Smooth muscle cell (in vitro differentiated cells): ENCODE data around the gene CLN3. TPM values are rescaled to one million over a fixed set of nuclear protein-coding genes. Genes with fewer than 3 reads are reported as not detected.

ENCODE experiments used
- DNase-seq: peaks from one replicate; lab custom pipeline; 2025; ENCODE audit not compliant: unreplicated experiment; lab: John Stamatoyannopoulos, UW
- H2AFZ ChIP-seq: fragments of 200-600 bp; sonication (generic); 2 replicates; pipeline ENCODE4 v1.6.0; 2016; ENCODE audit warnings: antibody characterized with exemption, low read depth, mild to moderate bottlenecking
- H3F3A ChIP-seq: fragments of 200-600 bp; sonication (generic); 2 replicates; pipeline ENCODE4 v1.6.0; 2017; ENCODE audit warnings: antibody characterized with exemption, low read depth
- H3K27ac ChIP-seq: fragments of 200-600 bp; sonication (generic); 2 replicates; pipeline ENCODE4 v1.5.1; 2016; ENCODE audit warnings: low read depth, mild to moderate bottlenecking
- H3K27me3 ChIP-seq: fragments of 200-600 bp; sonication (generic); 2 replicates; pipeline ENCODE4 v1.6.1; 2016; ENCODE audit warnings: low read depth, mild to moderate bottlenecking
- H3K36me3 ChIP-seq: fragments of 200-600 bp; sonication (generic); 2 replicates; pipeline ENCODE4 v1.5.1; 2016; ENCODE audit warnings: low read depth
- H3K4me1 ChIP-seq: fragments of 200-600 bp; sonication (generic); 2 replicates; pipeline ENCODE4 v1.5.1; 2016; ENCODE audit warnings: low read depth
- H3K4me2 ChIP-seq: fragments of 200-600 bp; sonication (generic); 2 replicates; pipeline ENCODE4 v1.6.0; 2016; ENCODE audit warnings: mild to moderate bottlenecking
- H3K4me3 ChIP-seq: fragments of 200-600 bp; sonication (generic); 2 replicates; pipeline ENCODE4 v1.5.1; 2016; ENCODE audit warnings: mild to moderate bottlenecking
- H3K79me2 ChIP-seq: fragments of 200-600 bp; sonication (generic); 2 replicates; pipeline ENCODE4 v1.6.0; 2016; ENCODE audit warnings: low read depth, mild to moderate bottlenecking
- H3K9ac ChIP-seq: fragments of 200-600 bp; sonication (generic); 2 replicates; pipeline ENCODE4 v1.6.0; 2016; ENCODE audit warnings: low read depth
- H3K9me3 ChIP-seq: fragments of 200-600 bp; sonication (generic); replicated peaks from 2 replicates; pipeline ENCODE4 v1.5.1; 2016; ENCODE audit warnings: low read depth
- H4K20me1 ChIP-seq: fragments of 200-600 bp; sonication (generic); 2 replicates; pipeline ENCODE4 v1.6.0; 2016; ENCODE audit warnings: low read depth
- WGBS: methylation state at CpG from one replicate; pipeline ENCODE4 v1.1.7; 2016; ENCODE audit warnings: low lambda C conversion rate; 5-methylcytosine and 5-hydroxymethylcytosine counted together
- polyA plus RNA-seq: library from polyadenylated mRNA; unstranded; fragments of >200 nt; fragmentation: Nextera tagmentation; extraction: Ambion mirVana; gene quantifications from 2 replicates; pipeline ENCODE4 v1.2.1, GENCODE V29; 2016
- total RNA-seq: library from RNA; depleted of rRNA; stranded (reverse); fragments of >200 nt; gene quantifications from 2 replicates; pipeline ENCODE4 v1.2.3, GENCODE V29; 2014
- TF ChIP-seq, protein P1 (sequence below): fragments of 200-600 bp; sonication (generic); IDR thresholded peaks from 2 replicates; pipeline ENCODE4 v1.5.1; 2017; ENCODE audit warnings: borderline replicate concordance, mild to moderate bottlenecking, antibody characterized with exemption; ENCODE audit not compliant: insufficient read depth, poor library complexity, severe bottlenecking

CLN3 gene
- total and polyA plus RNA-seq, 2 experiments from 2014 or later = 10.5 to 19.6 TPM

DNA sequence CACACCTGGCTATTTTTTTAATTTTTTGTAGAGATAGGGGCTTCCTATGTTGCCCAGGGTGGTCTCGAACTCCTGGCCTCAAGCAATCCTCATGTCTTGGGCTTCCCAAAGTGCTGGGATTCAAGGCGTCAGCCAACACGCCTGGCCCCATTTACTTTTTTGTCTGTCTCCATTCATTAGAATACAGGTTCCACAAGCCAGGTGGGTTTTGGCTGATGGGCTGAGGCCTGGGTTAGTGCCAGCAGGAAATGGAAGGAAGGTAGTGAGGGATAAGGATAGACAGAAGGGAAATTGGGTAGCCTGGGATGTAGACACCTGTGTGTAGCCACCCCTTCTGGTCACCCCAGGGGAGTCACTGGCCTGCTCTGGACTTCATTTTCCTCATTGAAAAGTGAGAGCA, 19.2 kb upstream of the CLN3 start:
- Histone ChIP-seq H3K27ac (no peak overlapping the region), H3K4me1 (no peaks in the 10 kb centered on the region), H3K9ac (no peak overlapping the region), H3K4me3 (no peak overlapping the region), H2AFZ (no peak overlapping the region), H3F3A (no peaks in the 10 kb centered on the region), H3K36me3 (no peaks in the 10 kb centered on the region), H3K4me2 (no peak overlapping the region), H3K79me2 (no peaks in the 10 kb centered on the region), H3K27me3 (no peaks in the 10 kb centered on the region), H3K9me3 (no peaks in the 10 kb centered on the region), H4K20me1 (no peaks in the 10 kb centered on the region)
- TF ChIP-seq, protein P1, sequence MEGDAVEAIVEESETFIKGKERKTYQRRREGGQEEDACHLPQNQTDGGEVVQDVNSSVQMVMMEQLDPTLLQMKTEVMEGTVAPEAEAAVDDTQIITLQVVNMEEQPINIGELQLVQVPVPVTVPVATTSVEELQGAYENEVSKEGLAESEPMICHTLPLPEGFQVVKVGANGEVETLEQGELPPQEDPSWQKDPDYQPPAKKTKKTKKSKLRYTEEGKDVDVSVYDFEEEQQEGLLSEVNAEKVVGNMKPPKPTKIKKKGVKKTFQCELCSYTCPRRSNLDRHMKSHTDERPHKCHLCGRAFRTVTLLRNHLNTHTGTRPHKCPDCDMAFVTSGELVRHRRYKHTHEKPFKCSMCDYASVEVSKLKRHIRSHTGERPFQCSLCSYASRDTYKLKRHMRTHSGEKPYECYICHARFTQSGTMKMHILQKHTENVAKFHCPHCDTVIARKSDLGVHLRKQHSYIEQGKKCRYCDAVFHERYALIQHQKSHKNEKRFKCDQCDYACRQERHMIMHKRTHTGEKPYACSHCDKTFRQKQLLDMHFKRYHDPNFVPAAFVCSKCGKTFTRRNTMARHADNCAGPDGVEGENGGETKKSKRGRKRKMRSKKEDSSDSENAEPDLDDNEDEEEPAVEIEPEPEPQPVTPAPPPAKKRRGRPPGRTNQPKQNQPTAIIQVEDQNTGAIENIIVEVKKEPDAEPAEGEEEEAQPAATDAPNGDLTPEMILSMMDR = no peak
- WGBS = 87% methylated on average over 3 of the region's 3 CpGs
- no peak for DNase-seq

DNA sequence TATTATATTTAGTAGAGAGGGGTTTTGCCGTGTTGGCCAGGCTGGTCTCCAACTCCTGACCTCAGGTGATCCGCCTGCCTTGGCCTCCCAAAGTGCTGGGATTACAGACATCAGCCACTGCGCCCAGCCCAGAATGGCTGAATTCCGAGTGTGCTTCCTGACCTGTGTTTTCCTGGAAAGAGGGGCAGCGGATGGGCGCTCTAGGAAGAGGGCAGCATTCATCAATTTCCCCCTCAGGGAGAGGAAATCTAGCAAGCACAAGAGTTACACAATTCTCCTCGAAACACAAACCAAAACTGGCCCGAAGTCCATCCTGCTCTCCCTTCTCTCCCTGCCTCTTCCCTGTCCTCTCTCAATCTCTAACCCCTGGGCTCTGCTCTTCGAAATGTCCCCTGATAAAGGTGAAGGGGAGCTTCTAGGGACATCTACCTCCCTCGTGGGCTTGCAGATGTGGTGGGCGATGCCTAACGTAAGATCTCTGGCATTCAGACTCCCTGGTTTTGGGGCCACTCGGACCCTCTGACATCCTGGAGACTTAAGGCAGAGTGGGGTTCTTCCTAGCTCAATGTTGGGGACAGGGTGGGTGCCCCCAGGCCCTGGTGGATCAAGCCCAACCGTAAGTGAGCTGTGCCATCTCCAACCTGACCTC, 13.7 kb upstream of the CLN3 start:
- TF ChIP-seq, protein P1 = no peak

DNA sequence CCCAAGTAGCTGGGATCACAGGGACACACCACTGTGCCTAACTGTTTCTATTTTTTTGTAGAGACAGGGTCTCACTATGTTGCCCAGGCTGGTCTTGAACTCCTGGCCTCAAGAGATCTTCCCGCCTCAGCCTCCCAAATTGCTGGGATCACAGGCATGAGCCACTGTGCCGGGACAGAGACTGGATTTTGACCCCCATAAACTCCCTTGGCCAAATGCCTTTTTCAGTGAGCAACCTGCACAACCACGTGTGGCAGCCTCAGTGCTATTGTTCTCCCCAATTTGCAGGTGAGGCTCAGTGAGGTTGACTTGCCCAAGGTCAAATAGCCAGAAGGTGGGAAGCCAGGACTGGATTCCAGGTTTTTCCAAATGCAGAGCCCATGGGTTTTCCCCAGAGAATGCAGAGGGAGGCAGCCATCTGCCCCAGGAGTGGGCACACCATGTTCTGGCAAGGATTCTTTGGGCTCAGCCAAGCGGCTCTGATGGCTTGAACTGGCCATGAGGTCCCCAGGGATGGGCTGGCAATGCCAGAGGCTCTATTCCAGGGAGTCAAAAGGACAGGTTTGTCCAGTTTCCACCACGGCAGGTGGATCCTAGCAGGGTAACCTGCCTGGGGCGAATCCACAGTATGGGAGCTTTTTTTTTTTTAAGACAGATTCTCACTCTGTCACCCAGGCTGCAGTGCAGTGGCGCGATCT, 13.0 kb upstream of the CLN3 start:
- Histone ChIP-seq H3F3A (no peaks in the 10 kb centered on the region), H3K79me2 (no peaks in the 10 kb centered on the region), H3K9ac (no peak overlapping the region), H3K36me3 (no peaks in the 10 kb centered on the region), H3K4me3 (no peak overlapping the region), H3K9me3 (no peaks in the 10 kb centered on the region), H3K27me3 (no peaks in the 10 kb centered on the region), H3K4me1 (no peaks in the 10 kb centered on the region), H3K4me2 (no peak overlapping the region), H4K20me1 (no peaks in the 10 kb centered on the region), H3K27ac (no peak overlapping the region), H2AFZ (no peak overlapping the region)
- DNase-seq = no peak
- 66% methylated on average over 8 of the region's 8 CpGs for WGBS
- TF ChIP-seq, protein P1 = no peak

More for the DNA sequence above, 13.7 kb upstream of the CLN3 start:
- Histone ChIP-seq H3F3A (no peaks in the 10 kb centered on the region), H2AFZ (no peak overlapping the region), H3K79me2 (no peaks in the 10 kb centered on the region), H3K4me3 (no peak overlapping the region), H3K9ac (no peak overlapping the region), H4K20me1 (no peaks in the 10 kb centered on the region), H3K9me3 (no peaks in the 10 kb centered on the region), H3K36me3 (no peaks in the 10 kb centered on the region), H3K27ac (no peak overlapping the region), H3K4me1 (no peaks in the 10 kb centered on the region), H3K27me3 (no peaks in the 10 kb centered on the region), H3K4me2 (no peak overlapping the region)
- 86% methylated on average over 14 of the region's 14 CpGs for WGBS
- DNase-seq = no peak
